Nephron progenitor cell (in vitro differentiated cells): Measurements from ENCODE around the gene AFAP1.
A peak's percentile ranks its signal among the peaks of the same experiment; 100 is the strongest.

Experiments used
- DNase-seq: peaks from one replicate; pipeline ENCODE4 v3.0.0; 2021
- H3K27ac Mint-ChIP-seq: 2 replicates; pipeline ENCODE4 v1.8.0; 2021; ENCODE audit warnings: mild to moderate bottlenecking, moderate library complexity, mixed read lengths
- H3K27me3 Mint-ChIP-seq: 2 replicates; pipeline ENCODE4 v1.8.0; 2021; ENCODE audit warnings: mild to moderate bottlenecking, low read depth, mixed read lengths; ENCODE audit not compliant: poor library complexity
- H3K36me3 Mint-ChIP-seq: 2 replicates; pipeline ENCODE4 v1.8.0; 2021; ENCODE audit warnings: low read depth, mixed read lengths
- H3K4me1 Mint-ChIP-seq: 2 replicates; pipeline ENCODE4 v1.8.0; 2021; ENCODE audit warnings: mixed read lengths
- H3K4me3 Mint-ChIP-seq: 2 replicates; pipeline ENCODE4 v1.8.0; 2021; ENCODE audit warnings: mild to moderate bottlenecking, moderate library complexity, mixed read lengths
- H3K9me3 Mint-ChIP-seq: 2 replicates; pipeline ENCODE4 v1.8.0; 2021; ENCODE audit warnings: mild to moderate bottlenecking, moderate library complexity, mixed read lengths
- TF ChIP-seq, protein P1 (sequence below): fragments of 200-600 bp; sonication (generic); IDR thresholded peaks from 2 replicates; pipeline ENCODE4 v1.5.0; 2021; ENCODE audit warnings: antibody characterized with exemption

AFAP1 gene

DNA sequence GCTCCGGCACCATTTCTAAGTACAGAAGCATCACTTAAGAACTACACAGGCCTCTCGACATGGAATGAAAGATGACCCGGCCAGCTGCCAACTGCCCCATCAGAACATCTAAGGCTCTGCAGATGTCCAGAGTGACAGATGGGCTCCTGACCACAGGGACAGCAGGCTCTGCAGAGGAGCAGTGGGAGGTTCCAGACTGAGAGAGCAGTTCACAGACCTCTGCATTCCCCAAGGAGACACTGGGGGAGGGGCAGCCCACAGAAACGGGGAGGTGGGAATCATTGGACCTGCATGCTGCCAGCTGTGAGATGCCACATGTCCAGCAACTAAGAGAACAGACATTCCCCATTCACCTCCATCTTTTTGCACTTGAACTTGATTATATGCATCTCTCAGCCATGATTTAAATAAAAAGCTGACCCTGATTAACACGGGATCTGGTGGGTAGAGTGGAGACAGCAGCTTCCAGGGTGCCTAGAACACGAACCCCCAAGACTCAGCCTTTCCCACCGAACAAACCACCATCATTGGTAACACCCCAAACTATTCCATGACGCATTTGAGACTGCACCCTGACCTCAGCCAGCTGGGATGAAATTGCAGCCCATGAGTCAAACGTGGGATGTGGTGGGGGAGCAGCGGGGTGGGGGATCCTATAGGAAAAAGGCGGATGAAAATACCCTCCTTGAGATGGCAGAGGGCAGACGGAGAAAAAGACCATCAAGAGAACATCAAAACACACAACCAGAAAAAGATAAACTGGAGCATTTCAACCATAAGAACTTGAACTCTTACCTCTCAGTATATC lies 47.2 kb downstream of the AFAP1 start:
- TF ChIP-seq, protein P1, sequence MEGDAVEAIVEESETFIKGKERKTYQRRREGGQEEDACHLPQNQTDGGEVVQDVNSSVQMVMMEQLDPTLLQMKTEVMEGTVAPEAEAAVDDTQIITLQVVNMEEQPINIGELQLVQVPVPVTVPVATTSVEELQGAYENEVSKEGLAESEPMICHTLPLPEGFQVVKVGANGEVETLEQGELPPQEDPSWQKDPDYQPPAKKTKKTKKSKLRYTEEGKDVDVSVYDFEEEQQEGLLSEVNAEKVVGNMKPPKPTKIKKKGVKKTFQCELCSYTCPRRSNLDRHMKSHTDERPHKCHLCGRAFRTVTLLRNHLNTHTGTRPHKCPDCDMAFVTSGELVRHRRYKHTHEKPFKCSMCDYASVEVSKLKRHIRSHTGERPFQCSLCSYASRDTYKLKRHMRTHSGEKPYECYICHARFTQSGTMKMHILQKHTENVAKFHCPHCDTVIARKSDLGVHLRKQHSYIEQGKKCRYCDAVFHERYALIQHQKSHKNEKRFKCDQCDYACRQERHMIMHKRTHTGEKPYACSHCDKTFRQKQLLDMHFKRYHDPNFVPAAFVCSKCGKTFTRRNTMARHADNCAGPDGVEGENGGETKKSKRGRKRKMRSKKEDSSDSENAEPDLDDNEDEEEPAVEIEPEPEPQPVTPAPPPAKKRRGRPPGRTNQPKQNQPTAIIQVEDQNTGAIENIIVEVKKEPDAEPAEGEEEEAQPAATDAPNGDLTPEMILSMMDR: no peak
- H3K4me1 Mint-ChIP-seq: peaks cover 65% of the 10 kb centered on the region
- H3K27ac Mint-ChIP-seq: peak overlapping the region; percentile 86
- H3K4me3 Mint-ChIP-seq: peak overlapping the region; percentile 56
- peak; percentile 75 for DNase-seq
- H3K27me3 Mint-ChIP-seq: no peaks in the 10 kb centered on the region
- H3K9me3 Mint-ChIP-seq: peaks cover 30% of the 10 kb centered on the region
- peaks cover 28% of the 10 kb centered on the region for H3K36me3 Mint-ChIP-seq

DNA sequence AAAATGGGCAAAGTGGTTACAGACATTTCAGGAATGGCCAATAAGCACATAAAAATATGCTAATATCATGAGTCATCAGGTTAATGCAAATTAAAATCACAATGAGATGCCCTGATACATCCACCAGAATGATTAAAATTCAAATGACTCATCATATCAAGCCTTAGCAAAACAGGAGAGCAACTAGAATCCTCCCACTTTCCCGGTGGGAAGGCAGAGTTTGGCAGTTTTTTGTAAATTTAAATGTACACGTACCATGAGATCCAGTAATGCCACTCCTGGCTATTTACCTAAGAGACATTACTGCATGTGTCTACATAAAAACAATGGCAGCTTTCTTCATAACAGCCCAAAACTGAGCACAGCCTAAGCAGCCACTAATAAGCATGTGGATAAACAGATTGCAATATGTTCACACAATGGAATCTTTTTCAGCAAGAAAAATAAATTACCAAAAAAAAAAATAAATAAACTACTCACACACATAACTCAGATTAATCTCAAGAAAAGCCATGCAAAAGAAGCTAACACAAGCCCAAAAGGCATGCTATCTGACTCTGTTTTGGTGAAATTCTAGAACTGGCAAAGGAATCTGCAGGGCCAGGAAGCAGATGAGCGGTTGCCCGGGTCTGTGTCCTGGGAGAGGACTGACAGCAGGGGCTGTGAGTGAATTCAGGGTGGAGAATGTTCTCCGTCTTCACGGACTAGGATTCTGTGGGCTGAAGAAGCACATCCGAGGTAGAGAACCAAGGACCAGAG lies 48.8 kb downstream of the AFAP1 start:
- Mint-ChIP-seq H3K9me3 (peaks cover 36% of the 10 kb centered on the region), H3K27ac (peak overlapping the region; percentile 94), H3K27me3 (no peaks in the 10 kb centered on the region), H3K4me3 (peak overlapping the region; percentile 53), H3K36me3 (peaks cover 39% of the 10 kb centered on the region), H3K4me1 (peaks cover 58% of the 10 kb centered on the region)
- DNase-seq: no peak
- TF ChIP-seq, protein P1: no peak

DNA sequence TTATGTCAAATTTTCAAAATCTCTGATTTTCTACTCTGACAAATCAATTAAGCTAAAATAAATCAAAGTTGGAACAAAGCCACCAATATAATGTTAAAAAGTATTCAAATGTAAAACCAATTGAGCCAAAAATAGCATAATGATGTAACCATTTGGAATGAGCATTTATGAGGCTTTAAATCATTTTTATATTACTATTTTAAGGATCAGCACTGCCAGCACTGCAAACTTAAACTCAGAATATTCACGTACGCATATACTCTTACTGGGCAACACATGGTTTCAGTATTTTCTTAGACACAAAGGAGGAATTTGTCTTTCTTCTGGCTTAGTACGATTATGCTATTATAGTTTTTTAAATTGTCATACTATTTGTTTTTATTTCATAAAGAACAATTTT lies 52.2 kb downstream of the AFAP1 start:
- H3K4me3 Mint-ChIP-seq: no peak overlapping the region
- peaks cover 62% of the 10 kb centered on the region for H3K9me3 Mint-ChIP-seq
- no peak overlapping the region for H3K27ac Mint-ChIP-seq
- H3K27me3 Mint-ChIP-seq: no peaks in the 10 kb centered on the region
- TF ChIP-seq, protein P1: no peak
- peaks cover 57% of the 10 kb centered on the region for H3K36me3 Mint-ChIP-seq
- peaks cover 38% of the 10 kb centered on the region for H3K4me1 Mint-ChIP-seq
- no peak for DNase-seq

DNA sequence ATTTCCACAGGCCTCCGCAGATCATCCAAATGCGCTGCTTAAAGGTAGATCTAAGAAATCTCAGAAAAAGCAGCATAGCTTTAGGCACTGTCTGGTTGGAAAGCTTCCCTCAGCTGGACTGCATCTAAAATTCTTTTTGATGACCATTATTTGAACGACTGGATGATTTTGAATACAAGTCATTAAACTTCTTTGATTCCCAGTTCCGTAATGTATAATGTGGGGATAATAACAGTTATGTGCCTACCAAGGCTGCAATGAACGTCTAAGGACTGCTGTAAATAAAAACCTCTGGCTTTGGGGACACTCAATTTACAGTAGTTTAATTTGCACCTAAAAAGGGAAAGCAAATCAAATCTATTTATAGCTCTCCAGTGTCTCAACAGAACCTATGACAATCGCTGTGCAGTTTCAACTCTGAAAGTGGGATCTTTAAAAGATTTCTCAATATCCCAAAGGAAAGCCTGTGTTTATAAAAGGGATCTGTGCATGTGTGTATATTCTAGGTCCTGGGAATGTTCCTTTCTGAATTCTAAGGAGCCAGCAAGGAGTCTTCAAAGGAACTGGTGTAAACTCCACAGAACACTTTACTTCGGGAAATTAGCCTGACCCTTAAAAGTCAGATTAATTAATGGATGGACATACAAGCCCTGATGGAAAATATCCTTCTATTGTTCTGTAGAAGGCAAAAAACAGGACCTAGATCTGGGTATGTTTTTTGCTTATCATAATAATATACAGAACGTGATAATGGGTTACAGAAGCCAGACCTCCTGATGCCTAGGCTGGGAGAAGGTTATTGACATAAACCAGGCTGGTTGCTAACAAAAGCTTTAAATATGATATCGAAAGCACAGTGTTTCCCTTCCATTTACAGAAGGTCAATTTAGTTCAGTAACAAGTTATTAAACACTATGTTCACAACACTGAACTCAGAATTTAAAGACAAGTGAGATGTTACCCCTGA lies 53.4 kb downstream of the AFAP1 start:
- Mint-ChIP-seq H3K27me3 (no peaks in the 10 kb centered on the region), H3K9me3 (peaks cover 62% of the 10 kb centered on the region), H3K27ac (no peak overlapping the region), H3K36me3 (peaks cover 57% of the 10 kb centered on the region), H3K4me1 (peaks cover 28% of the 10 kb centered on the region), H3K4me3 (no peak overlapping the region)
- TF ChIP-seq, protein P1: no peak
- no peak for DNase-seq

DNA sequence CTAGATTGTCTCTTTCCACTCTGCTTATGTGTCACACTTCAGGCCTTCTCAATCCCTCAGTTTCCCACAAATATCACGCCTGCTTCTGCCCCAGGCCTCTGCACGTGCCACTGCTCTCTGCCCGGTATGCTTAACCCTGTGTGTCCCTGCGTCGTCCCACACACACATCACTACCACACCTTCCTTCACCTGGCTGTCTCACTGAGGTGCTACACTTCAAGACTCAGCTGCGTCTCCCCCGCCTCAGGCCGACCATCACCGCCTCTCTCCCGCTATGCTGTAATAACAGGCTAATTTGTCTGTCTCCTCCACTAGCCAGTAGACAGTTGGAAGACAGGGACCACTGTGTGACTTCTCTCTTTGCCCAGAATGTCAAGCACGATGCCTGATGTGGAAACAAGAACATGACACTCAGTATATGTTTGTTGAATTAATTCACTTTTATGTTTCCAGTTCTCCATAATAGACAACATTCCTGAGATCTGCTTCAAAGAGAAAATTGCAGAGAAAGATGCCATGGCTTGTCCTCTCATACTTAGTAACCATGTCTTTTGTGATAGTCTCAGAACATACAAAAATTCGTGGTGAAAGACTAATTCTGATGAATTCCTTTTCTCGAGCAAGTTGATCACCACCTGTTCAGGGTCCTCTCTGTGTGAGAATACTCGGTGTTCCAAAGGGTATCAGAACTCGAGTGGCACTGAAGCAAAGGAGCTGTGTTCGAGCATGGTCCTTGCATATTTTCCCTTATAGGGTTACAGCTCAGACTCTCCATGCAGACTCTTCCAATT lies 54.2 kb downstream of the AFAP1 start:
- Mint-ChIP-seq H3K4me1 (peaks cover 28% of the 10 kb centered on the region), H3K9me3 (peaks cover 59% of the 10 kb centered on the region), H3K27ac (peak overlapping the region; percentile 27), H3K4me3 (no peak overlapping the region), H3K36me3 (peaks cover 57% of the 10 kb centered on the region), H3K27me3 (no peaks in the 10 kb centered on the region)
- TF ChIP-seq, protein P1: no peak
- no peak for DNase-seq
